H1 (cell line): ENCODE measurements around the gene MYH13. TPM values are rescaled to one million over a fixed set of nuclear protein-coding genes. Genes with fewer than 3 reads are reported as not detected.

Experiments used
- CTCF ChIA-PET: fragments of 300-600 bp; sonication (Branson Sonifier 250); formaldehyde crosslinking; loops from one replicate; lab custom pipeline; 2021; ENCODE audit not compliant: partially characterized antibody; lab: Charles Lee
- POLR2A ChIA-PET: fragments of 300-600 bp; sonication (Branson Sonifier 250); formaldehyde crosslinking; loops from one replicate; lab custom pipeline; 2021; ENCODE audit warnings: inconsistent platforms; ENCODE audit not compliant: partially characterized antibody; lab: Charles Lee
- DNase-seq, 2 experiments: peaks; one replicate each; pipeline versions ENCODE4 v3.0.0 to v3.0.0-alpha.2; 2010 to 2022; ENCODE audit warnings: low spot score in 2 of 2, low read depth in 1 of 2, mixed read lengths in 1 of 2
- FAIRE-seq: peaks from 2 replicates; lab custom pipeline; 2011; peaks lifted over from hg19 to GRCh38; lab: Jason Lieb, UNC
- H2AFZ ChIP-seq: 2 replicates; pipeline ENCODE4 v1.8.1; 2012; ENCODE audit warnings: low read length, inconsistent platforms
- H2AK5ac ChIP-seq: 2 replicates; pipeline ENCODE4 v1.6.1; 2013; ENCODE audit warnings: low read depth, low read length
- H2BK120ac ChIP-seq: replicated peaks from 2 replicates; pipeline ENCODE3; 2013; ENCODE audit warnings: low read depth, low read length, inconsistent platforms
- H2BK12ac ChIP-seq: 2 replicates; pipeline ENCODE4 v1.6.1; 2013; ENCODE audit warnings: low read depth, low read length
- H2BK15ac ChIP-seq: 2 replicates; pipeline ENCODE4 v1.6.1; 2013; ENCODE audit warnings: low read length
- H2BK20ac ChIP-seq: 2 replicates; pipeline ENCODE4 v1.6.1; 2013; ENCODE audit warnings: low read length
- H2BK5ac ChIP-seq: 2 replicates; pipeline ENCODE4 v1.6.1; 2013; ENCODE audit warnings: low read depth, low read length
- H3K14ac ChIP-seq: 2 replicates; pipeline ENCODE4 v1.6.1; 2013; ENCODE audit warnings: inconsistent platforms; ENCODE audit not compliant: insufficient read length
- H3K18ac ChIP-seq: 2 replicates; pipeline ENCODE4 v1.6.1; 2013; ENCODE audit warnings: low read length; ENCODE audit errors: extremely low read depth
- H3K23ac ChIP-seq: 2 replicates; pipeline ENCODE4 v1.6.1; 2013; ENCODE audit warnings: inconsistent platforms; ENCODE audit not compliant: insufficient read length
- H3K23me2 ChIP-seq: 2 replicates; pipeline ENCODE4 v1.6.1; 2013; ENCODE audit warnings: low read depth, low read length
- H3K27ac ChIP-seq: 2 replicates; pipeline ENCODE4 v1.6.1; 2011; ENCODE audit warnings: low read depth, low read length, inconsistent platforms
- H3K27me3 ChIP-seq, 4 experiments: replicated peaks in 1 of 4; 1 replicate in 1 of 4; 2 replicates in 3 of 4; pipeline versions ENCODE4 v1.6.1 to v1.8.1; 2011 to 2013; ENCODE audit warnings: low read length in 3 of 4, mild to moderate bottlenecking in 3 of 4, inconsistent platforms in 2 of 4, mixed read lengths in 2 of 4, moderate library complexity in 1 of 4; ENCODE audit not compliant: control insufficient read depth in 3 of 4, insufficient read depth in 3 of 4; ENCODE audit errors: extremely low read depth in 1 of 4
- H3K36me3 ChIP-seq, 4 experiments: 2 replicates each; pipeline versions ENCODE4 v1.6.1 to v1.8.1; 2011 to 2013; ENCODE audit warnings: mild to moderate bottlenecking in 4 of 4, low read length in 3 of 4, moderate library complexity in 2 of 4, control low read depth in 1 of 4, inconsistent platforms in 1 of 4; ENCODE audit not compliant: insufficient read depth in 4 of 4, control insufficient read depth in 2 of 4
- H3K4ac ChIP-seq: replicated peaks from 2 replicates; pipeline ENCODE3; 2013; ENCODE audit warnings: low read length, low read depth, mixed read lengths, inconsistent platforms; ENCODE audit not compliant: insufficient read length
- H3K4me1 ChIP-seq, 4 experiments: replicated peaks in 1 of 4; 1 replicate in 1 of 4; 2 replicates in 3 of 4; pipeline versions ENCODE4 v1.6.1 to v1.8.1; 2011 to 2013; ENCODE audit warnings: low read length in 3 of 4, inconsistent platforms in 2 of 4, mixed read lengths in 1 of 4; ENCODE audit not compliant: insufficient read depth in 4 of 4, control insufficient read depth in 3 of 4
- H3K4me2 ChIP-seq, 2 experiments: 2 replicates each; pipeline versions ENCODE4 v1.6.1 to v1.8.1; 2011 to 2013; ENCODE audit warnings: low read depth in 2 of 2, low read length in 2 of 2, control low read depth in 1 of 2, inconsistent platforms in 1 of 2, mild to moderate bottlenecking in 1 of 2; ENCODE audit not compliant: insufficient read depth in 1 of 2
- H3K4me3 ChIP-seq, 4 experiments: fragments of 200-600, 300-600 bp in 1 of 4; sonication (generic), shearing (Covaris generic), sonication (Bioruptor Twin) in 1 of 4; 2 replicates each; pipeline versions ENCODE4 v1.5.1 to v1.8.1; 2011 to 2016; ENCODE audit warnings: low read length in 4 of 4, low read depth in 3 of 4, control low read depth in 2 of 4, inconsistent platforms in 2 of 4, mild to moderate bottlenecking in 2 of 4, mixed read lengths in 1 of 4, moderate library complexity in 1 of 4; ENCODE audit not compliant: insufficient read depth in 2 of 4; ENCODE audit errors: extremely low read depth in 1 of 4
- H3K56ac ChIP-seq: replicated peaks from 2 replicates; pipeline ENCODE3; 2013; ENCODE audit warnings: low read depth, mild to moderate bottlenecking, mixed read lengths, low read length, inconsistent platforms; ENCODE audit not compliant: insufficient read length
- H3K79me1 ChIP-seq: 2 replicates; pipeline ENCODE4 v1.6.1; 2013; ENCODE audit warnings: low read depth, low read length, control low read depth
- H3K79me2 ChIP-seq, 2 experiments: 2 replicates each; pipeline versions ENCODE4 v1.6.1 to v1.8.1; 2012 to 2013; ENCODE audit warnings: low read length in 2 of 2, mild to moderate bottlenecking in 2 of 2, inconsistent platforms in 1 of 2; ENCODE audit not compliant: insufficient read depth in 2 of 2, control insufficient read depth in 1 of 2
- H3K9ac ChIP-seq, 4 experiments: replicated peaks in 1 of 4; 1 replicate in 1 of 4; 2 replicates in 3 of 4; pipeline versions ENCODE4 v1.6.1 to v1.8.1; 2011 to 2013; ENCODE audit warnings: low read depth in 3 of 4, low read length in 3 of 4, control low read depth in 2 of 4, mild to moderate bottlenecking in 2 of 4, moderate library complexity in 2 of 4, inconsistent platforms in 1 of 4; ENCODE audit errors: extremely low read depth in 1 of 4
- H3K9me3 ChIP-seq, 2 experiments: 2 replicates each; pipeline versions ENCODE4 v1.6.1 to v1.8.1; 2012 to 2013; ENCODE audit warnings: mild to moderate bottlenecking in 2 of 2, moderate library complexity in 2 of 2, control low read depth in 1 of 2, inconsistent platforms in 1 of 2, low read depth in 1 of 2, low read length in 1 of 2, mixed read lengths in 1 of 2; ENCODE audit not compliant: insufficient read depth in 2 of 2
- H4K20me1 ChIP-seq, 2 experiments: replicated peaks in 1 of 2; 2 replicates each; pipeline versions ENCODE3 to v1.8.1; 2011 to 2013; ENCODE audit warnings: inconsistent platforms in 2 of 2, low read length in 2 of 2, mild to moderate bottlenecking in 1 of 2; ENCODE audit not compliant: insufficient read depth in 2 of 2, control insufficient read depth in 1 of 2
- H4K5ac ChIP-seq: 2 replicates; pipeline ENCODE4 v1.6.1; 2013; ENCODE audit warnings: low read length, low read depth, mixed read lengths, inconsistent platforms; ENCODE audit not compliant: insufficient read length
- H4K8ac ChIP-seq: 2 replicates; pipeline ENCODE4 v1.8.0; 2013; ENCODE audit warnings: mild to moderate bottlenecking, moderate library complexity, low read length, inconsistent platforms; ENCODE audit not compliant: insufficient read depth; ENCODE audit errors: extremely low read depth
- H4K91ac ChIP-seq: replicated peaks from 2 replicates; pipeline ENCODE3; 2013; ENCODE audit warnings: low read length, mixed read lengths, inconsistent platforms; ENCODE audit not compliant: insufficient read length
- MAFK ChIP-seq: IDR thresholded peaks from 2 replicates; pipeline ENCODE4 v1.6.1; 2012; ENCODE audit warnings: low read depth, mild to moderate bottlenecking, improper control_type of control experiment, low read length
- RAD21 ChIP-seq, 2 experiments: IDR thresholded peaks in 1 of 2; conservative IDR thresholded peaks in 1 of 2; 2 replicates each; pipeline ENCODE4 v1.6.1; 2011; ENCODE audit warnings: low read depth in 2 of 2, low read length in 2 of 2, improper control_type of control experiment in 1 of 2, inconsistent platforms in 1 of 2, mild to moderate bottlenecking in 1 of 2, moderate library complexity in 1 of 2
- RXRA ChIP-seq: IDR thresholded peaks from 2 replicates; pipeline ENCODE4 v1.6.1; 2011; ENCODE audit warnings: low read depth, mild to moderate bottlenecking, low read length, moderate library complexity; ENCODE audit not compliant: insufficient read depth
- WGBS, 2 experiments: shearing (Covaris generic) in 1 of 2; methylation state at CpG; one replicate each; pipeline versions ENCODE4 v1.1.6 to v1.1.7; 2013 to 2015; ENCODE audit warnings: low lambda C conversion rate in 2 of 2, mixed read lengths in 2 of 2, inconsistent platforms in 1 of 2, low coverage in 1 of 2, missing lambda C conversion rate in 1 of 2; ENCODE audit not compliant: insufficient replicate concordance in 2 of 2, insufficient coverage in 1 of 2, insufficient read length in 1 of 2; ENCODE audit errors: extremely low coverage in 1 of 2, missing lambda C conversion rate in 1 of 2; 5-methylcytosine and 5-hydroxymethylcytosine counted together
- polyA plus RNA-seq, 7 experiments: library from polyadenylated mRNA; depleted of rRNA in 3 of 7; stranded (reverse) in 5 of 7; unstranded in 2 of 7; fragments of >200 nt in 5 of 7; fragments of 200-250 nt in 2 of 7; gene quantifications; 1 replicate in 5 of 7; 2 replicates in 1 of 7; 4 replicates in 1 of 7; pipeline versions ENCODE4 v1.2.1 to v1.2.3, GENCODE V29; 2011 to 2013; ENCODE audit warnings: missing spikeins in 2 of 7, mixed read lengths in 2 of 7
- total RNA-seq: library from RNA; stranded (reverse); fragmentation: NEBNext Ultra II Directional; extraction: Animal tissue kit (Norgen Biotek cat#: 25700); gene quantifications from 2 replicates; pipeline ENCODE4 v1.2.1, GENCODE V29; 2021
- TF ChIP-seq, protein P1 (sequence below), 3 experiments: IDR thresholded peaks; 1 replicate in 2 of 3; 2 replicates in 1 of 3; pipeline versions ENCODE4 v1.5.1 to v1.6.1; 2011; ENCODE audit warnings: low read length in 3 of 3, mild to moderate bottlenecking in 3 of 3, inconsistent platforms in 2 of 3, low read depth in 1 of 3, moderate library complexity in 1 of 3; ENCODE audit not compliant: insufficient read depth in 1 of 3; ENCODE audit errors: control extremely low read depth in 1 of 3
- TF ChIP-seq, protein P2 (sequence below): IDR thresholded peaks from 2 replicates; pipeline ENCODE4 v1.6.1; 2011; ENCODE audit warnings: low read depth, mild to moderate bottlenecking, low read length; ENCODE audit not compliant: insufficient read depth

MYH13 gene
- total and polyA plus RNA-seq, 2 of the 8 experiments (the other 6 are each of a cell fraction or from before 2014, with no cell fraction given), result not detected

GRCh38 chr17:10313037-10313672 is 59.7 kb downstream of the MYH13 start:
- Histone ChIP-seq H3K4me3 (no peak overlapping the region), H3K4me1 (no peaks in the 10 kb centered on the region), H3K23ac (no peak overlapping the region), H4K20me1 (no peaks in the 10 kb centered on the region), H3K23me2 (no peaks in the 10 kb centered on the region), H2BK20ac (no peak overlapping the region), H2BK5ac (no peak overlapping the region), H2BK120ac (no peak overlapping the region), H3K79me2 (no peaks in the 10 kb centered on the region), H3K18ac (no peak overlapping the region), H3K4me2 (no peak overlapping the region), H3K14ac (no peak overlapping the region), H2AK5ac (no peak overlapping the region), H3K9ac (no peak overlapping the region), H3K56ac (no peak overlapping the region), H2BK15ac (no peak overlapping the region), H4K5ac (no peak overlapping the region), H4K8ac (no peak overlapping the region), H3K36me3 (no peaks in the 10 kb centered on the region), H2BK12ac (no peak overlapping the region), H3K4ac (no peak overlapping the region), H4K91ac (no peak overlapping the region), H2AFZ (no peak overlapping the region), H3K27ac (no peak overlapping the region), H3K9me3 (peaks cover 3 to 5% of the 10 kb centered on the region in 2 experiments; a peak in 2 of 4 replicates), H3K79me1 (no peaks in the 10 kb centered on the region), H3K27me3 (no peaks in the 10 kb centered on the region)
- 88% methylated on average over 17 of the region's 17 CpGs; no CpG with 5 or more reads in 1 of the 2 experiments for WGBS, 2 experiments
- CTCF ChIA-PET, result interaction anchor here (1.0 to 7.6 kb wide), 6 partner anchors 12 to 303 kb away, joined by 3 to 92 read pairs (median 6); no protein-coding TSS in a partner anchor
- TF ChIP-seq MAFK (peak; percentile 26; the same call in 1 of the 2 replicates), RAD21 (IDR thresholded peaks at IDR 0.05 in 1 of 2, conservative IDR thresholded peaks at IDR 0.05 in 1 of 2; ENCODE audit: low read depth in 2 of 2, low read length in 2 of 2) (peak; percentile 9 to 18; a peak in 2 of 4 replicates), RXRA (no peak)
- TF ChIP-seq, protein P1, sequence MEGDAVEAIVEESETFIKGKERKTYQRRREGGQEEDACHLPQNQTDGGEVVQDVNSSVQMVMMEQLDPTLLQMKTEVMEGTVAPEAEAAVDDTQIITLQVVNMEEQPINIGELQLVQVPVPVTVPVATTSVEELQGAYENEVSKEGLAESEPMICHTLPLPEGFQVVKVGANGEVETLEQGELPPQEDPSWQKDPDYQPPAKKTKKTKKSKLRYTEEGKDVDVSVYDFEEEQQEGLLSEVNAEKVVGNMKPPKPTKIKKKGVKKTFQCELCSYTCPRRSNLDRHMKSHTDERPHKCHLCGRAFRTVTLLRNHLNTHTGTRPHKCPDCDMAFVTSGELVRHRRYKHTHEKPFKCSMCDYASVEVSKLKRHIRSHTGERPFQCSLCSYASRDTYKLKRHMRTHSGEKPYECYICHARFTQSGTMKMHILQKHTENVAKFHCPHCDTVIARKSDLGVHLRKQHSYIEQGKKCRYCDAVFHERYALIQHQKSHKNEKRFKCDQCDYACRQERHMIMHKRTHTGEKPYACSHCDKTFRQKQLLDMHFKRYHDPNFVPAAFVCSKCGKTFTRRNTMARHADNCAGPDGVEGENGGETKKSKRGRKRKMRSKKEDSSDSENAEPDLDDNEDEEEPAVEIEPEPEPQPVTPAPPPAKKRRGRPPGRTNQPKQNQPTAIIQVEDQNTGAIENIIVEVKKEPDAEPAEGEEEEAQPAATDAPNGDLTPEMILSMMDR (IDR thresholded peaks at IDR 0.05; ENCODE audit: control extremely low read depth in 1 of 3, insufficient read depth in 1 of 3, low read depth in 1 of 3, low read length in 3 of 3), result peak; percentile 14 to 44 (median 38); a peak in 3 of 4 replicates
- TF ChIP-seq, protein P2, sequence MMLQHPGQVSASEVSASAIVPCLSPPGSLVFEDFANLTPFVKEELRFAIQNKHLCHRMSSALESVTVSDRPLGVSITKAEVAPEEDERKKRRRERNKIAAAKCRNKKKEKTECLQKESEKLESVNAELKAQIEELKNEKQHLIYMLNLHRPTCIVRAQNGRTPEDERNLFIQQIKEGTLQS, result no peak
- no peak for FAIRE-seq
- DNase-seq, result peak in 1 of 2 experiments; percentile 57
- POLR2A ChIA-PET, result interaction anchor here (0.6 kb wide), 1 partner anchor 306 kb away, joined by 4 read pairs; no protein-coding TSS in a partner anchor
